Measurements from ENCODE around the gene TTC12.

DNA sequence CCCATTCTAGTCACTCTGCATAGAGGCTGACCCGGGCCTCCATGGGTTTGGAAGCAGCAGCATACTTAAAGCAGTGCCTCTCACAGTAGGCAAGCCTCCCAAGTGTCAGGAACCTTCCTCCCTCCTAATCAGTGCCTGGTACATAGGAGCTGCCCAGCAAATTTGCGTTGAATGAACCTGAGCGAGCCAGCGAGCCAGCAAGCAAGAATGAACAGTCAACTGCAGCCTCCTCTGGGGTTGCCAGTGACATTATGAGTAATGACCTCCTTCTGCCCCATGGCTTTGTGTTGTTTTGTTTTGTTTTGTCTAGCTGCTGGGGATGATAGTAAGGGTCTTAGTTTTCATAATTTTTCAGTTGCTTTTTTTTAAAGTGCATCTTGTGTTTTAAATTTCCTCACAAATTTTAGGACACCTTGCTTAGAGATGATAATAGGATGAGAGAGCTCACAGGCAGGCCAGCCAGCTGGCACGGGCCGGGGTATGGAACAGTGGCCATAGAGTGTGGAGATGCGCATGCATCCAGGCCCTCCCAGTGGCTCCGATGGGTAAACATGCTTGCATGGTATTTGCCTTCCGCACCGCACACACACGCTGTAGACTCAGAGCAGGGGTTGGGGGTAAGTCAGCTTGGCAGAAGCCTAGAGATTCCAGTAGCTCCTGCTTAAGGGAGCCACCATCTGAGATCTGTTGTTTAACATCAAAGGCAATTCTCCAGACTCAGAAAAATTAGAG lies 36.1 kb downstream of the TTC12 start:
- TF ChIP-seq, protein P1, sequence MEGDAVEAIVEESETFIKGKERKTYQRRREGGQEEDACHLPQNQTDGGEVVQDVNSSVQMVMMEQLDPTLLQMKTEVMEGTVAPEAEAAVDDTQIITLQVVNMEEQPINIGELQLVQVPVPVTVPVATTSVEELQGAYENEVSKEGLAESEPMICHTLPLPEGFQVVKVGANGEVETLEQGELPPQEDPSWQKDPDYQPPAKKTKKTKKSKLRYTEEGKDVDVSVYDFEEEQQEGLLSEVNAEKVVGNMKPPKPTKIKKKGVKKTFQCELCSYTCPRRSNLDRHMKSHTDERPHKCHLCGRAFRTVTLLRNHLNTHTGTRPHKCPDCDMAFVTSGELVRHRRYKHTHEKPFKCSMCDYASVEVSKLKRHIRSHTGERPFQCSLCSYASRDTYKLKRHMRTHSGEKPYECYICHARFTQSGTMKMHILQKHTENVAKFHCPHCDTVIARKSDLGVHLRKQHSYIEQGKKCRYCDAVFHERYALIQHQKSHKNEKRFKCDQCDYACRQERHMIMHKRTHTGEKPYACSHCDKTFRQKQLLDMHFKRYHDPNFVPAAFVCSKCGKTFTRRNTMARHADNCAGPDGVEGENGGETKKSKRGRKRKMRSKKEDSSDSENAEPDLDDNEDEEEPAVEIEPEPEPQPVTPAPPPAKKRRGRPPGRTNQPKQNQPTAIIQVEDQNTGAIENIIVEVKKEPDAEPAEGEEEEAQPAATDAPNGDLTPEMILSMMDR (IDR thresholded peaks at IDR 0.05): no peak
- no peak for TF ChIP-seq POLR2AphosphoS5 (IDR thresholded peaks at IDR 0.05; ENCODE audit: low read depth, low read length)
